PC-3 (cell line): ENCODE results near the gene STOX2.

Source experiments
- CTCF ChIP-seq: fragments of 300-600 bp; sonication (generic); conservative IDR thresholded peaks from 2 replicates; pipeline ENCODE4 v1.5.1; 2017; ENCODE audit warnings: antibody characterized with exemption, low read depth, mild to moderate bottlenecking, low read length
- EZH2phosphoT487 ChIP-seq: fragments of 300-600 bp; sonication (generic); IDR thresholded peaks from 2 replicates; pipeline ENCODE4 v1.6.1; 2018; ENCODE audit warnings: mild to moderate bottlenecking, antibody characterized with exemption, low read length, borderline replicate concordance

- TF ChIP-seq CTCF (no peak), EZH2phosphoT487 (no peak)
These were observed 19.4 kb downstream of the STOX2 start for GRCh38 chr4:183924362-183925044.
